GM23338 (cell line): ENCODE measurements around the gene DMD. TPM values are rescaled to one million over a fixed set of nuclear protein-coding genes. Genes with fewer than 3 reads are reported as not detected.

Experiments
- ATAC-seq: fragments of 200-7000 bp; cut with Tn5 transposase; 3 replicates; pipeline ENCODE4 v1.9.1; 2020
- DNase-seq: peaks from one replicate; pipeline ENCODE4 v3.0.0-alpha.2; 2015; ENCODE audit warnings: low spot score
- H2AFZ ChIP-seq: fragments of 200-600 bp; sonication (generic); 2 replicates; pipeline ENCODE4 v1.8.0; 2016; ENCODE audit warnings: antibody characterized with exemption, mild to moderate bottlenecking, moderate library complexity
- H3F3A ChIP-seq: fragments of 200-600 bp; sonication (generic); replicated peaks from 2 replicates; pipeline ENCODE4 v1.8.0; 2017; ENCODE audit warnings: antibody characterized with exemption, mixed run types, low read depth
- H3K27ac ChIP-seq: fragments of 200-600 bp; sonication (generic); 2 replicates; pipeline ENCODE4 v1.6.1; 2016; ENCODE audit warnings: low read depth
- H3K27me3 ChIP-seq: fragments of 200-600 bp; sonication (generic); 2 replicates; pipeline ENCODE4 v1.8.0; 2016; ENCODE audit warnings: mild to moderate bottlenecking, mixed run types, moderate library complexity; ENCODE audit not compliant: insufficient read depth
- H3K36me3 ChIP-seq: fragments of 200-600 bp; sonication (generic); 2 replicates; pipeline ENCODE4 v1.8.0; 2016; ENCODE audit warnings: mild to moderate bottlenecking; ENCODE audit not compliant: insufficient read depth
- H3K4me1 ChIP-seq: fragments of 200-600 bp; sonication (generic); 2 replicates; pipeline ENCODE4 v1.8.0; 2016; ENCODE audit warnings: mild to moderate bottlenecking, moderate library complexity; ENCODE audit not compliant: insufficient read depth
- H3K4me2 ChIP-seq: fragments of 200-600 bp; sonication (generic); 2 replicates; pipeline ENCODE4 v1.7.1; 2017; ENCODE audit warnings: mixed run types
- H3K4me3 ChIP-seq: fragments of 200-600 bp; sonication (generic); 2 replicates; pipeline ENCODE4 v1.6.1; 2016; ENCODE audit warnings: mixed run types
- H3K79me2 ChIP-seq: fragments of 200-600 bp; sonication (generic); replicated peaks from 2 replicates; pipeline ENCODE4 v1.8.0; 2017; ENCODE audit warnings: mild to moderate bottlenecking; ENCODE audit not compliant: insufficient read depth
- H3K9me2 ChIP-seq: fragments of 200-600 bp; sonication (generic); 2 replicates; pipeline ENCODE4 v1.8.0; 2017; ENCODE audit not compliant: insufficient read depth
- H4K20me1 ChIP-seq: fragments of 200-600 bp; sonication (generic); replicated peaks from 2 replicates; pipeline ENCODE4 v1.8.0; 2017; ENCODE audit warnings: mild to moderate bottlenecking; ENCODE audit not compliant: insufficient read depth
- H3K27ac Mint-ChIP-seq: 2 replicates; pipeline ENCODE4 v1.8.0; 2020; ENCODE audit warnings: inconsistent platforms, mild to moderate bottlenecking, moderate library complexity, mixed read lengths
- H3K27me3 Mint-ChIP-seq: 3 replicates; pipeline ENCODE4 v1.8.0; 2022; ENCODE audit warnings: low read depth, mild to moderate bottlenecking, moderate library complexity, mixed read lengths, inconsistent platforms; ENCODE audit not compliant: insufficient read depth, poor library complexity
- H3K36me3 Mint-ChIP-seq: 3 replicates; pipeline ENCODE4 v1.8.0; 2021; ENCODE audit warnings: low read depth, mild to moderate bottlenecking, inconsistent platforms, moderate library complexity, mixed read lengths
- H3K4me1 Mint-ChIP-seq: 3 replicates; pipeline ENCODE4 v1.8.0; 2020; ENCODE audit warnings: mild to moderate bottlenecking, inconsistent platforms, mixed read lengths
- H3K4me3 Mint-ChIP-seq: 3 replicates; pipeline ENCODE4 v1.8.0; 2021; ENCODE audit warnings: moderate library complexity, mild to moderate bottlenecking, inconsistent platforms, mixed read lengths
- H3K9me3 Mint-ChIP-seq: 3 replicates; pipeline ENCODE4 v1.8.0; 2020; ENCODE audit warnings: moderate library complexity, mild to moderate bottlenecking, inconsistent platforms, mixed read lengths
- CREB1 ChIP-seq: fragments of 250-450 bp; sonication (Bioruptor Pico); IDR thresholded peaks from 2 replicates; pipeline ENCODE4 v1.5.0; 2020; ENCODE audit warnings: low read depth, mild to moderate bottlenecking, moderate library complexity
- CTCF ChIP-seq, 2 experiments: fragments of 200-600 bp in 1 of 2; sonication (generic) in 1 of 2; conservative IDR thresholded peaks; 2 replicates each; pipeline versions ENCODE4 v1.5.1 to v1.6.1; 2016 to 2017; ENCODE audit warnings: antibody characterized with exemption in 2 of 2, low read depth in 2 of 2, mild to moderate bottlenecking in 2 of 2, moderate library complexity in 1 of 2
- ETS1 ChIP-seq: IDR thresholded peaks from 2 replicates; pipeline ENCODE4 v1.6.1; 2016; ENCODE audit warnings: antibody characterized with exemption
- EZH2 ChIP-seq: fragments of 200-600 bp; sonication (generic); IDR thresholded peaks from one replicate; pipeline ENCODE4 v1.8.0; 2017; ENCODE audit warnings: antibody characterized with exemption, mild to moderate bottlenecking, low read depth; ENCODE audit not compliant: unreplicated experiment
- EZH2phosphoT487 ChIP-seq: fragments of 200-600 bp; sonication (generic); IDR thresholded peaks from one replicate; pipeline ENCODE4 v1.8.1; 2018; ENCODE audit warnings: antibody characterized with exemption; ENCODE audit not compliant: unreplicated experiment
- JUNB ChIP-seq: IDR thresholded peaks from one replicate; pipeline ENCODE4 v1.6.1; 2016; ENCODE audit warnings: antibody characterized with exemption; ENCODE audit not compliant: unreplicated experiment
- NANOG ChIP-seq: IDR thresholded peaks from 2 replicates; pipeline ENCODE4 v1.6.1; 2016; ENCODE audit warnings: antibody characterized with exemption, borderline replicate concordance
- POLR2AphosphoS5 ChIP-seq: IDR thresholded peaks from 2 replicates; pipeline ENCODE4 v1.6.1; 2016; ENCODE audit warnings: antibody characterized with exemption, low read depth
- REST ChIP-seq: IDR thresholded peaks from one replicate; pipeline ENCODE4 v1.6.1; 2018; ENCODE audit warnings: antibody characterized with exemption; ENCODE audit not compliant: unreplicated experiment
- STAT1 ChIP-seq: IDR thresholded peaks from one replicate; pipeline ENCODE4 v1.6.1; 2016; ENCODE audit warnings: antibody characterized with exemption; ENCODE audit not compliant: unreplicated experiment
- ZNF114 ChIP-seq: fragments of 250-450 bp; sonication (Bioruptor Pico); IDR thresholded peaks from 2 replicates; pipeline ENCODE4 v1.5.0; 2020; ENCODE audit warnings: mild to moderate bottlenecking, moderate library complexity
- ZNF331 ChIP-seq: fragments of 250-450 bp; sonication (Bioruptor Pico); IDR thresholded peaks from 2 replicates; pipeline ENCODE4 v1.5.0; 2020; ENCODE audit warnings: low read depth, mild to moderate bottlenecking, moderate library complexity
- ZNF462 ChIP-seq: fragments of 250-450 bp; sonication (Bioruptor Pico); IDR thresholded peaks from 2 replicates; pipeline ENCODE4 v1.5.0; 2020; ENCODE audit warnings: mild to moderate bottlenecking, moderate library complexity
- polyA plus RNA-seq: library from polyadenylated mRNA; unstranded; fragments of >200 nt; fragmentation: Nextera tagmentation; extraction: Ambion mirVana; gene quantifications from 2 replicates; pipeline ENCODE4 v1.2.1, GENCODE V29; 2016
- total RNA-seq: library from RNA; depleted of rRNA; stranded (reverse); fragments of >200 nt; shearing (Covaris generic); gene quantifications from 2 replicates; pipeline ENCODE4 v1.2.3, GENCODE V29; 2014

DMD gene
- total and polyA plus RNA-seq, 2 experiments from 2014 or later = 4.5 to 7.6 TPM

- Histone ChIP-seq H3K4me2 (no peak overlapping the region), H3K79me2 (no peaks in the 10 kb centered on the region), H3F3A (no peaks in the 10 kb centered on the region), H3K4me3 (no peak overlapping the region), H4K20me1 (no peaks in the 10 kb centered on the region), H3K9me2 (no peaks in the 10 kb centered on the region), H3K27me3 (no peaks in the 10 kb centered on the region), H2AFZ (no peak overlapping the region), H3K27ac (no peak overlapping the region), H3K4me1 (no peaks in the 10 kb centered on the region), H3K36me3 (no peaks in the 10 kb centered on the region)
- no peaks in the 10 kb centered on the region; the same call in 2 of the 3 replicates for H3K9me3 Mint-ChIP-seq
- H3K36me3 Mint-ChIP-seq = peaks cover 11% of the 10 kb centered on the region; the same call in 1 of the 3 replicates
- no peak overlapping the region for H3K4me3 Mint-ChIP-seq
- H3K4me1 Mint-ChIP-seq = no peaks in the 10 kb centered on the region
- ATAC-seq (no peak), DNase-seq (no peak)
- TF ChIP-seq EZH2 = no peak
- TF ChIP-seq STAT1 = no peak
- TF ChIP-seq REST = no peak
- TF ChIP-seq ZNF331 = no peak
- no peak for TF ChIP-seq CREB1 (CRISPR knock-in tag)
- TF ChIP-seq ZNF114 (CRISPR knock-in tag) = no peak
- no peak for TF ChIP-seq CTCF (conservative IDR thresholded peaks at IDR 0.05; ENCODE audit: low read depth in 2 of 2)
- TF ChIP-seq NANOG = no peak
- no peak for TF ChIP-seq POLR2AphosphoS5
- no peak for TF ChIP-seq ETS1
- no peak for TF ChIP-seq ZNF462 (CRISPR knock-in tag)
- TF ChIP-seq EZH2phosphoT487 = no peak
- no peak for TF ChIP-seq JUNB
- no peak overlapping the region for H3K27ac Mint-ChIP-seq
- H3K27me3 Mint-ChIP-seq = no peaks in the 10 kb centered on the region
Measured at GRCh38 chrX:31178769-31179125, 2032.6 kb downstream of the DMD start.
